OCI-M2 (cell line): ENCODE results near the gene IFT52.
"Not testable (repeated sequence)": the region's sequence is repeated elsewhere in the genome, so short reads cannot be mapped to it uniquely, and the experiment has no call there.

Source experiments
- DNase-seq: peaks from one replicate; lab custom pipeline; 2025; ENCODE audit not compliant: unreplicated experiment; lab: John Stamatoyannopoulos, UW

Gene IFT52

DNA sequence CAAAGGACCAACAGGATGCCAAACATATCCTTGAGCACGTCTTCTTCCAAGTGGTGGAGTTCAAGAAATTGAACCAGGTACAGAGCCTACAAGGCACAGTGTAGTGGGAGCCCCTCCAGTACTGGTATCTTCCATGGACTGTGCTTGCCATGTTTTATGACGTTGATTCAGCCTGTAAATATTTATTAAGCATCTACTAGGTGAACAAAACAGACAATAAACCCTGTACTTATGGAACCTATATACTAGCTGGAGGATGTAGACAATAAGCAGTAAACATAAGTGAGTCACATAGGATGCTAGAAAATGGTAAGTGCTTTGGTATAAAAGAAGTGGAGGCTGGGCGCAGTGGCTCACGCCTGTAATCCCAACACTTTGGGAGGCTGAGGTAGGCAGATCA is 51.8 kb downstream of the IFT52 start:
- no peak for DNase-seq

DNA sequence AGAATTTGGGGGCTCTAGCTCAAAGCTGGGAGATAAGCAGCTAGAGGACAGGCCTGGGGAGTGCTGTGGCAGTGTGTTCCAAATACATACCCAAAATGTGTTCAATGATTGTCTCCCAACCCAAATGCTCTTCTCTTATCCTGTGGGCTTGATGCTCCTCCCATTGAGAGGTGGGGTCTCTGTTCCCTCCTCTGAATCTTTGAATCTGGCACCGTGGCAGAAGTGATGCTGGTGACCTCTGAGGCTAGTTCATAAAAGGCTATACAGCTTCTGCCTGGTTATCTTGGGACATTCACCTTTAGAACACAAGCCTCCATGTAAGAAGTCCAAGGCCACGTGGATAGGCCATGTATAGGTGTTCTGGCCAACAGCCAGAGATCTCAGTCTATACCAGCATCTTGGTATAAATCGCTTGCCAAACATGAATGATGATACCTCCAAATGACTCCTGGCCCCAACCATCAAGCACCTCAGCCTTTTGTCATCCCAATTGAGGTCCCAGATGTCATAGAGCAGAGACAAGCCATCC is 60.3 kb downstream of the IFT52 start:
- no peak for DNase-seq

DNA sequence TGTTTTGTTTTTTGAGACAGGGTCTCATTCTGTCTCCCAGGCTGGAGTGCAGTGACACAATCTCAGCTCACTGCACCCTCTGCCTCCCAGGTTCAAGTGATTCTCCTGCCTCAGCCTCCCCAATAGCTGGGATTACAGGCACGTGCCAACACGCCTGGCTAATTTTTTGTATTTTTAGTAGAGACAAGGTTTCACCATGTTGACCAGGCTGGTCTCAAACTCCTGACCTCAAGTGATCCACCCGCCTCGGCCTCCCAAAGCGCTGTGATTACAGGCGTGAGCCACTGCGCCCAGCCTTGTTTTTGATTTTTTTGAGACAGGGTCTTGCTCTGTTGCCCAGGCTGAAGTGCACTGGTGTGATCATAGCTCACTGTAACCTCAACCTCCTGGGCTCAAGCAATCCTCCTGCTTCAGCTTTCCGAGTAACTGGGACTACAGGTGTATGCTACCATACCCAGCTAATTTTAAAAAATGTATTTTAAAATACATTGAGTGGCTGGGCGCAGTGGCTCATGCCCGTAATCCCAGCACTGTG is 61.0 kb downstream of the IFT52 start:
- not testable (repeated sequence) for DNase-seq

DNA sequence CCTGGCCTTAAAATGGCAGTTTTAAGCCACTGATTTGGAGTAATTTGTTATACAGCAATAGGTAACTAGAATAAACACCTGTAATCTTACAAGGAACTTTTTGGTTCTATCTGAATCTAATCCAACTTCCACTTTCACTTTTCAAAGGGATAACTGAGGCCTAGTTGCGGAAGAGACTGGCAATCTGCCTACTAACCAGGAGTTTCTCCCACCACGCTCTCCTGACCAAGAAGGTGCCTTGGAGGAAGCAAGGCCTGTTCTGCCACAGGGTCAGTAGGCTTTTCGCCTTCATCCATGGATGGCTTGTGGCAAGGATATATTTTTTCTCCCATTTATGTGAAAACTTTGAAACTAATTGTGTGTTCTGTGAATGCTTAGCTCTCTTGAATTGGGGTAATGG is 63.2 kb downstream of the IFT52 start:
- DNase-seq, result no peak

DNA sequence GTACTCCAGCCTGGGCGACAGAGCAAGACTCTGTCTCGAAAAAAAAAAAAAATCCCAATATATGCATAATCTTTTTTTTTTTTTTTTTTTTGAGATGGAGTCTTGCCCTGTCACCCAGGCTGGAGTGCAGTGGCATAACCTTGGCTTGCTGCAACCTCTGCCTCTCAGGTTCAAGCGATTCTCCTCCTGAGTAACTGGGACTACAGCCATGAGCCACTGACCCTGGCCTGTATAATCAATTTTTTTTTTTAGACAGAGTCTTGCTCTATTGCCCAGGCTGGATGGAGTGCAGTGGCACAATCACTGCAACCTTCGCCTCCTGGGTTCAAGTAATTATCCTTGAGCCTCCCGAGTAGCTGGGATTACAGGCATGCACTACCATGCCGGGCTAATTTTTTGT is 64.4 kb downstream of the IFT52 start:
- DNase-seq, result not testable (repeated sequence)

DNA sequence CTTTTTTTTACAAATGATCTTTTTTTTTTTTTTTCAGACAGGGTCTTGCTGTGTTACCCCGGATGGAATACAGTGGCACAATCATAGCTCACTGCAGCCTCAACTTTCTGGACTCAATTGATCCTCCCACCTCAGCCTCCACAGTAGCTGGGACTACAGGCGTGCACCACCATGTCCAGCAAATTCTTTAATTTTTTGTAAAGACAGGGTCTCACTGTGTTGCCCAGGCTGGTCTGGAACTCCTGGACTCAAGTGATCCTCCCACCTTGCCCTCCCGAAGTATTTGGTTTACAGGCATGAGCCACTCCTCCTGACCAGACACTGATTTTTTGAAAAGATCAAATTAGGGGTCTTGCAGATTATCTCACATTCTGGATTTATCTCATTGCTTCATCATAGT is 65.2 kb downstream of the IFT52 start:
- DNase-seq, result no peak

DNA sequence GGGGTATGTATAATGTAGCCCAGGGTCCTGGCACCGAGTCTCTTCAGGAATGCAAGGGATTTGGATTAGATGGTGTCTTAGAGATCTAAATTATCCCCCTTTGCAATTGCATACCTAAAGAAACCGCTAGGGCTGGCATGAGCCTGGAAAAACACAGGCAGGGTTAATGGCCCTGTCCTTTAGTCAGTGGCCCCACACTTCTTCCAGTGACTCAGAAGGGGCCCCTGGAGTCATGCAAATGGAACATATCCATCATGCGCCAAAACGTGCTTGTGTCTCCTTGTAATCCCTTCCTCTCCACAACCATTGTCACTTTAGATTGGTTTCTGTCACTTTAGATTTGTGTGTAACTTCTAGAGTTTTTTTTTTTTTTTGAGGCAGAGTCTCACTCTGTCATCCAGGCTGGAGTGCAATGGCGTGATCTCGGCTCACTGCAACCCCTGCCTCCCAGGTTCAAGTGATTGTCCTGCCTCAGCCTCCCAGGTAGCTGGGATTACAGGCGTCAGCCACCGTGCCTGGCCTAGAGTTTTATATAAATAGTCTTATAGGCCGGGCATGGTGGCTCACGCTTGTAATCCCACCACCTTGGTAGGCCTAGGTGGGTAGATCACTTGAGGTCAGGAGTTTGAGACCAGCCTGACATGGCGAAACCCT is 67.5 kb downstream of the IFT52 start:
- DNase-seq, result no peak

DNA sequence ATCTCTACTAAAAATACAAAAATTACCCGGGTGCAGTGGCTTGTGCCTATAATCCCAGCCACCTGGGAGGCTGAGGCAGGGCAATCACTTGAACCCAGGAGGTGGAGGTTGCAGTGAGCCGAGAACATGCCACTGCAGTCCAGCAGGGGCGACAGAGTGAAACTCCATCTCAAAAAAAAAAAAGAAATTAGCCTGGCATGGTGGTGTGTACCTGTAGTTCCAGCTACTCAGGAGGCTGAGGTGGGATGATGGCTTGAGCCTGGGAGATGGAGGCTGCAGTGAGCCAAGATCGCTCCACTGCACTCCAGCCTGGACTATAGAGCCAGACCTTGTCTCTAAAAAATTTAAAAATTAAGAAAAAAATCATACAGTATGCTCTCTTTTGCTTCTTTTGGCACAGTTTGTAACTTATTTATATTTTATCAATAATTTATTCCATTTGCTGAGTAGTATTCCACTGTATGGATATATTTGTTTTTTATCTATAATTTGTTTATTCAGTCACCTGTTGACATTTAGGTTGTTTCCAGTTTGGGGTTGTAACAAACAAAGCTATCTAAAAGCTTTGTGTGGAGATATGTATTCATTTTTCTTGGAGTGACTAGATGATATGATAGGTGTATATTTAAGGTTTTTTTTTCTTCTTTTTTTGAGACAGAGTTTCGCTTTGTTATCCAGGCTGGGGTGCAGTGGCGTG is 68.1 kb downstream of the IFT52 start:
- no peak for DNase-seq

DNA sequence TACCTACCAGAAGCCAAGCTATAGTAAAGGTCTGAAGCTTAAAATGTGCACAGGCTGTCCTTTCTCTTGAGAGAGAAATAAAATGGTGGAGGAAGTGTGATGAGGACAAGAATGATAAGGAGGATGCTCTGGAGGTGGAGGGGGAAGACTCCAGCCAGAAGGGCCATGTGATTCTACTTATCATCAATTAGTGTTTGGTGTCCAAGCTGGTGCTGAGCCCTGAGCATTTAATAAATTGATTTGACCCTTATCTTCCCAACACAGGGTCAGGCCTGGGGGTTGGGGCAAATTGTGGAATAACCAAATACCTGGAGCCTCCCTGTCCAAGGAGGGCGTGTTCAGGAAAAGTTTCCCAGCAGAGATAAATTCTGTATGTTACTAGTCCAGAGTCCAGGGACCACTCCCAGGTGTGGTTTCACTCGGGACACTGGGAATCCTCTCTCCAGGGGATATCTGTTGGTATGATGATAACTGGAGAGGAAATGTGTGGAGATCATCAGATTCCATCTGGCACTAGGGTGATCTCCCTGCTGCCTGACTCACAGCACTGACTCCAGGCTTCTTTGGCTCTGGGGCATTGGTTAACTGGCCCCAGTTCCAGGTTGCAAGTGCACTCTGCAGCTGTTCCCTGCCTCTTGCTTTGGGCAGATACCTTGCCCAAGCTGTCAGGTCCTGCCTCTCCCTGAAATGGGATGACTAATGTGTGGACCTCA is 72.4 kb downstream of the IFT52 start:
- no peak for DNase-seq

DNA sequence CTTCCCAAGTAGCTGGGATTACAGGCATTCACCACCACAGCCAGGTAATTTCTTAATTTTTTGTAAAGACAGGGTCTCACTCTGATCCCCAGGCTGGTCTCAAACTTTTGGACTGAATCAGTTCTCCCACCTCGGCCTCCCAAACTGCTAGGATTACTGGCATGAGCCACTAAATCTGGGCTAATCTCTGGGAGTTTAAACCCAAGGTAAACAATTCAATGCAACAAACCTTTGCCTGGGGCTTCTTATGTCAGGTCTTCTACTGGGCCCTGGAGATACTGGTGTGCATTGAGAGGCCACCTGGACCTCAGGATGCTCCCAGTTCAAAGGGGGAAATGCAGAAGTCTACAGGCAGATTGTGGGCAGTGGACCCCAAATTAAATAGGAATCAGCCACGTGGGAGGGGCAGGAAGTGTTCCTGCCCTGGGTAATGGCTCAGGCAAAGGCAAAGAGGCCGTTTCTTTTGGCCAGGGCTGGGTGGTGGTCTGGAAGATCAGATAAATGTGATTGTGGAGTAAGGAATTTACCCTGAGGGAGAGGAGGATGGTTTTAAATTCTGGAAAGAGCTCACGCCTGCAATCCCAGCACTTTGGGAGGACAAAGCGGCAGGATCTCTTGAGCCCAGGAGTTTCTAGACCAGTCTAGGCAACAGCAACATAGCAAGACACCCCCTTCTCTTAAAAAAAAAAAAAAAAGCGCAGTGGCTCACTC is 74.9 kb downstream of the IFT52 start:
- no peak for DNase-seq

DNA sequence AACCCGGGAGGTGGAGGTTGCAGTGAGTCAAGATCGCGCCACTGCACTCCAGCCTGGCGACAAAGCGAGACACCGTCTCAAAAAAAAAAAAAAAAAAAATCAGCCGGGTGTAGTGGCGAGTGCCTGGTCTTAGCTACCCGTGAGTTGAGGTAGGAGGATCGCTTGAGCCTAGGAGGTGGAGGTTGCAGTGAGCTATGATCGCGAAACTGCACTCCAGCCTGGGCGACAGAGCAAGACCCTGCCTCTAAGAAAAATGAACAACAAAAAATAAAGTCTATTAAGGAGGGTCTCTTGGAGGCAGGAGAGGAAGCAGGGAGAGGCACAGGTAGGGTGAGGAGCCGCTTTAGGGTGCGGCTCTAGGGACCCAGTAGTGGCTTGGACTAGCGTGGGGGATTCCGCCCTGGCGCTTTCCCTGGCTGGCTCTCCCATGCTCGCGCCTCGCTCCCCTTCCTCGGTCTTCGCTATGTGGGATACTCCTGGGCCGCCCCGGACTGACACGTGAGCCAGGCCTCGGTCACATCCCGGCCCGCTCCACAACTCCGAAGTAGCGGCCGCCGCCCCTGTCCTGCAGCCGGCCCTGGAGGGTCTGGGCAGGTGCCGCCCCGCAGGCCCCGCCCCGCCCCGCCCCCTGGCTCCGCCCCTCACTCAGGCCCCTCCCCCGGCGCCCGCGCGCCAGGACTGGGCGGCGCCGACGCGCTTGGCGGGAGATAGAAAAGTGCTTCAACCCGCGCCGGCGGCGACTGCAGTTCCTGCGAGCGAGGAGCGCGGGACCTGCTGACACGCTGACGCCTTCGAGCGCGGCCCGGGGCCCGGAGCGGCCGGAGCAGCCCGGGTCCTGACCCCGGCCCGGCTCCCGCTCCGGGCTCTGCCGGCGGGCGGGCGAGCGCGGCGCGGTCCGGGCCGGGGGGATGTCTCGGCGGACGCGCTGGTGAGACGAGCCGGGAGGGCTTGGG is 75.9 kb downstream of the IFT52 start, which contains the start of gene MYBL2:
Gene MYBL2 (plus strand): TSS at position 739 of the 953 bp plus-strand sequence. CDS start 170 bp downstream, at position 909.
- DNase-seq, result no peak

DNA sequence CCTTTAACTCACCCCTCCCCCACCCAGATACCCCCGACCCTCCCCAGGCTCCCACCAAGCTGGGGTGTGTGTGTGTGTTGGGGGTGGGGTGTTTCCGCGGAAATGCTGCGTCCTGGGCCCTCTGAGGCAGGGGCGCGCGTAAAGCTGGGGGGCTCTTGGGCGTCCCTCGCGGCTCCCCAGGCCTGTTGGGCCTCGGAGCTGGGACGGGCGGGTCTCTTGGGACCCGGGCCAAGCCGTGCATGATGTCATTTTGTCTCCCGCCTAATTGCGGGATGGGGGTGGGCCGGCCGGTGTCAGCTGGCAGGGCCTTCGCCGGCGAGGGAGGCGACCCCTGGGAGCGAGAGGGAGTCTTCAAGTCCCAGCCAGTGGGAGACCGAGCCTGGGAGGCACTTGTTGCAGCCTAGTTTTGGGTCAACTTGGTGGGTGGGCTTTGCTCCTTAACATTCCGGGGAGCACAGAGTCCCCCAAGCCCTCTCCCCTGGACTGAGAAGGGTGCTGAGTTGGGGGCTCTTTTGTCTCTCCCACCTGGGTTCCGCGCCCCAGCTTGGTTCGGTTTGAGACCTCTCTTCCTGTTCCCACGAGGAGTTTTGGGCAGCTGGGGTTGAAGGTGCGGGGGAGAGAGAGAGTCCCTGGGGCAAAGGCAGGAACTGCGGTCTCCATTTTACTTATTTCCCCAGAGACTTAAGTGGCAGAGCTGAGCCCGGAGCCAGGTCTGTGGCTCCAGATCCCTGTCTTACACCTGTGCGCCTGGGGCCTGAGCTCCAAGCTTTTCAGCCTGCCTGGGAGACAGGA is 76.8 kb downstream of the IFT52 start:
- DNase-seq, result no peak

DNA sequence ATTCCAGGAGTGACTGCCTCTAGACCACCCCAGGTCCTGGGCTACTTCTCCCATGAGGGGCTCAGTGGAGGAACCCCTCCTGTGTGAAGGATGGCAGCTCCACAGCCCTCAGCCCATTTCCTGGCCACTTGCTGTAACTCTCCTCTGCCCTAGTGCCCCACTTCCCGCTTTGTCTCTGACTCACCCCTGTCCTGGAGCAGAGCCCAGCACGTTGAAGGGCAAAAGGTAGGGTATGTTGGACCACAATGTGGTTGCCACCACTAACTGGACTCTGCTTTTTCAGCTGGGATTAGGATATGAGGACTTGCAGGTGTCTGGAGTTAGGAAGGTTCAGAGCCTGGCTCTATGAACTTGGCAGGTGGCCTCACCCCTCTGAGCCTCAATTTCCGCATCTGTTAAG is 78.6 kb downstream of the IFT52 start:
- DNase-seq, result no peak

DNA sequence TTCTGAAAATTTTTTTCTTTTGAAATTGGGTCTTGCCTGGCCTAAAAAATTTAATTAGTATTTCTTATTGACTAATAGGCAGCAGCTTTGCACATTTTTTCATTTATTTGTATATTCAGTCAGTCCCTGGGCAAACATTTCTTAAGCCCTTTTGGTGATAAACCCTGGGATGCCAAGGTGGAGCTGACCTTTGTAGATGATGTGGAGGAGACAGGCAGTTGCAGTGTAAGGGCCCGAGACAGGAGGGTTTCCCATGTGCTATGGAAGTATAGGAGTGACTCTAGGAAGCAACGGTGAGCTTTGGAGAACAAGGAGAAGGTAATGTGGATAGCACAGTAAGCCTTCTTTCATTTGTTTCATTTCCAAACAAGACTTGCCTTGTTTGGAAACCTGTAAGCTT is 79.7 kb downstream of the IFT52 start:
- DNase-seq, result no peak

DNA sequence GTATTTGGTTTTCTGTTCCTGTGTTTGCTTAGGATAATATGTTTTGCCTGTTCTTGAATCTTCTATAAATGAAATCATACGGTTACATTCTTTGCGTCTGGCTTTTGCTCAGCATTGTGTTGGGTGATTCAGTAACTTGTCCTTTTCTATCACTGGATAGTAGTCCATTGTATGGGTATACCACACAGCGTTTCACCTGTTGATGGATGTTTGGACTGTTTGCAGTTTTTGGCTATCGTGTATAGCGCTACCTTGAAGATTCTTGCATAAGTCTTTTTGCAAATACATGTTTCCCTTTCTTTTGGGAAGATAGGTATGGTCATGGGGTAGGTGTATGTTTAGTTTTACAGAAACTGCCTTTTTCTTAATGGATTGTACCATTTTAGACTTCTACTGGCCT is 85.6 kb downstream of the IFT52 start:
- no peak for DNase-seq

DNA sequence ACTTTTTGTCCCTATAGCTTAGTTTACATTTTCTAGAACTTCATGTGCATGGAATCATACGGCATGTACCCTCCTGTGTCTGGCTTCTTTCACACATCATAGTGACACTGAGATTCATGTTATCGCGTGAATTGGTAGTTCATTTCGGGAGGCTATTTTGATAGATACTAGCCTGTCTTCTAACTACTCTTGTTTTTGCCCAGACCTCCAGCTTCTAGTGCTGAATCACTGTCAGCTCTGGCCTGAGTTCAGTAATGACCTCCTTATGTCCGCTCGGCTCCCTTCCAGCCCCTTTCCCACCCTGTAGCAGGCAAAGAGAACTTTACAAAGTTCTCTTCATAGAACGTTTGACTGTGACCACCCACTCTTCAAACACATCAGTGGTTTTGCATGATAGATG is 90.2 kb downstream of the IFT52 start:
- no peak for DNase-seq

DNA sequence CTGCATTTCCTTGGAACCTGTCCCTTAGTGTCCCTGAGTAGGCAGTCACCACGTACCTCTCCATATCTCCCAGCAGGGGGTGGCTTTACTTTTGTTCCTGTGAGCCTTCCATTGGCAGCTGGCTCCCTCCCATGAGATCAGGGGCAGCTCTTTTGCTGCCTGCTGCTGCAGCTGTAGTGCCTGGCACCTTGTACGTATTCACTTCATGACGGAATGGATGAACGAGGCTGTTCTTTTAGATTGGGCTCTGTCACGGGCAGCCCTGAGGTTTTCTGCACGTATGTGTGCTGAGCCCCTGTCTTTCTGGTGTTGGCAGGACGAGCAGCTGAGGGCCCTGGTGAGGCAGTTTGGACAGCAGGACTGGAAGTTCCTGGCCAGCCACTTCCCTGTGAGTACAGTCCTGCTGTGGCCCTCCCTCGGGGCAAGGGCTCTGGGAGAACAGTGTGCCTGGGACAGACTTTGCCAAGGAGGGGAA is 90.8 kb downstream of the IFT52 start:
- DNase-seq, result no peak

DNA sequence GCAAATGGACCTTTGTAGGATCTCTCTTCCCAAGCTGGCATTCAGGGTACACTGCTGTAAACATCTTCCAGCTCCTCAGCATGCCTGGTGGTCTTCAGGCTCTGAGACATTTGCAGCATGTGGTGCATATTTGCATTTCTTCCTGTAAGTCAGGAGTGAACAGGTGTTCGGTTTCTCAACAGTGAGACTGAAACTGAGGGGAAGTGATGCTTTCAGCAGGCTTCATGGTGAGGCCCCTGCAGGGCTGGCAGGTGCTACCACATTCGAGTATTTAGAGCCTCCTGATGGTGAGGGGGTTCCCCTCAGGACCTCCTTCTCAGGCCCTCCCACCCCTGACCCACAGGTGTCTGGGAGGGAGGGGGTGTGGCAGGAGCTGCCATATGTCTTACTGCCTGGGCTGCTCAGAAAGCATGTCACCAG is 91.3 kb downstream of the IFT52 start:
- no peak for DNase-seq

DNA sequence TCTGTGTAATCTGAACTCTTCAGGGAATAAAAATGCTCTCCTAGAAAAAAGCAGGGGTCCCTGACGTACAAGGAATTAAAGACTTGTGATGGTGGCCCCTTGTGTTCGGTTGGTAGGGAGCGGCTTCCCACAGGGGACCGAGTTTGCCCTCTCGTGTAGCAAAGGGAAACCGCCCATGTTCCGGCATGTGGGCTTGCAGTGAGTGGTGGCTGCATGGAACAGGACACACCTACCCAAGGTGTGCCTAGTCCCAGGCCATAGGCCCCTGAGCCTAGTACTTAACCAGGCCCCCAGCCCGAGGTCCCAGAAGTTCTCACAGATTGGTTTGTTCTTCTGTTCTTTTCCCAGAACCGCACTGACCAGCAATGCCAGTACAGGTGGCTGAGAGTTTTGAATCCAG is 91.7 kb downstream of the IFT52 start:
- DNase-seq, result no peak
